ENCODE results near the gene TECR.

DNA sequence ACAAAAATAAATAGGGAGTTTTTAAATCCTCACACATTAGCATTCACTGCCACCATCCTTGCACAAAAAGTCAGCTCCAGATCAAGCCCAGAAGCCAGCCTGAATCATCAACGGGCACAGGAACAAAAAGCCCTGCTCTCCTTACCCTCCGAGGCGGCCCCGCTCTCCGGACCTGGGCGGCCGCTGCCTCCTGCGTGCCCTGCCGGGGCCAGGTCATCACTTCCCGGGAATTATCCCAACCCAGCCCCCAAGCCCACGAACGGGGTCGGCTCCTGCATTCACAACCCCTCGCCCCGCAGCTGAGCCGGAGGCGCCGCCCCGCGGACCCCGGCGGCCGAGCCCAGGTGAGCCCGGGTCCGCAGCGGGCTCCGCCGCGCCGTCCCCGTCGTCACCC, 12.0 kb upstream of the TECR start:
- no peak for TF ChIP-seq CTCF (conservative IDR thresholded peaks at IDR 0.05; ENCODE audit: low read depth, low read length)
- TF ChIP-seq MXI1 (IDR thresholded peaks at IDR 0.05; ENCODE audit: borderline replicate concordance, low read depth, low read length): 0 out of 2 replicates have a peak, but pooled peaks have one; percentile 4
- no peak for TF ChIP-seq FOS (IDR thresholded peaks at IDR 0.05; ENCODE audit: low read depth, low read length)
- TF ChIP-seq MAFK (IDR thresholded peaks at IDR 0.05; ENCODE audit: low read depth, low read length): no peak

Measured in IMR-90 (cell line).